LNCaP clone FGC (cell line): Measurements from ENCODE around the gene TP63.

Experiments
- DNase-seq: peaks from one replicate; pipeline ENCODE4 v3.0.0-alpha.2; 2011; ENCODE audit warnings: low read depth
- H3K4me3 ChIP-seq: 2 replicates; pipeline ENCODE4 v1.5.1; 2011; ENCODE audit warnings: mild to moderate bottlenecking, low read depth, low read length, control low read depth
- TF ChIP-seq, protein P1 (sequence below): IDR thresholded peaks from 2 replicates; pipeline ENCODE4 v1.5.1; 2012; ENCODE audit warnings: mild to moderate bottlenecking; ENCODE audit not compliant: control insufficient read depth, insufficient read depth; ENCODE audit errors: extremely low read depth

The TP63 gene

DNA sequence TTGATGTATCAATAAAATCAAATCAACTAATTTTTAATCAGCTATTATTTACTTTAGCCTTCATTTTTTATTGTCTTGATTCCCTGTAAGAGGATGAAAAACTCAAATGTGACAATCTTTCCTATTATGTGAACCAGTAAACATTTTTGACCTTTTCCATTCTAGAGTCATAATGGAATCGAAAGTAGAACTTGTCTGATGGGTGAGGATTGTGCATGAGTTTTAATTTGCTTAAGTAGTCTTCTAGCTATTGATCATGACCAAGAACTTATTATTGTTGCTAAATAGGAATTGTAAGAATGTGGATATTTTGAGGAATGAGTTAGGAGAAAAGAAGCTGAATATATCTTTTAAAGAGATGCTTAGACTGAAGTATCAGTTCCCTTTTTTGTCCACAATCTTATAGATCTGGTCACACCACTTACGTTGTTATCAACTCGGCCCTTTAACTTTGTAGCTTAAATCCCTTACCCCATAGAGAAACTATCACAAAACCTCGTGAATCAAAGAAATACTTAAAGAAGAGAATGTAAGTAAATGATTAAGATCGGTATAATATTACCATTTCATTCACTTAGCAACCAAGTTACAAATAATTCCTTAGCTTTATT is 147.3 kb downstream of the TP63 start:
- DNase-seq, result no peak
- H3K4me3 ChIP-seq, result no peak overlapping the region
- TF ChIP-seq, protein P1, sequence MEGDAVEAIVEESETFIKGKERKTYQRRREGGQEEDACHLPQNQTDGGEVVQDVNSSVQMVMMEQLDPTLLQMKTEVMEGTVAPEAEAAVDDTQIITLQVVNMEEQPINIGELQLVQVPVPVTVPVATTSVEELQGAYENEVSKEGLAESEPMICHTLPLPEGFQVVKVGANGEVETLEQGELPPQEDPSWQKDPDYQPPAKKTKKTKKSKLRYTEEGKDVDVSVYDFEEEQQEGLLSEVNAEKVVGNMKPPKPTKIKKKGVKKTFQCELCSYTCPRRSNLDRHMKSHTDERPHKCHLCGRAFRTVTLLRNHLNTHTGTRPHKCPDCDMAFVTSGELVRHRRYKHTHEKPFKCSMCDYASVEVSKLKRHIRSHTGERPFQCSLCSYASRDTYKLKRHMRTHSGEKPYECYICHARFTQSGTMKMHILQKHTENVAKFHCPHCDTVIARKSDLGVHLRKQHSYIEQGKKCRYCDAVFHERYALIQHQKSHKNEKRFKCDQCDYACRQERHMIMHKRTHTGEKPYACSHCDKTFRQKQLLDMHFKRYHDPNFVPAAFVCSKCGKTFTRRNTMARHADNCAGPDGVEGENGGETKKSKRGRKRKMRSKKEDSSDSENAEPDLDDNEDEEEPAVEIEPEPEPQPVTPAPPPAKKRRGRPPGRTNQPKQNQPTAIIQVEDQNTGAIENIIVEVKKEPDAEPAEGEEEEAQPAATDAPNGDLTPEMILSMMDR, result no peak

- TF ChIP-seq, protein P1, result no peak
- no peak for DNase-seq
- H3K4me3 ChIP-seq, result no peak overlapping the region
These were observed 148.0 kb downstream of the TP63 start for GRCh38 chr3:189779166-189779565.

GRCh38 chr3:189780546-189781270 is 149.5 kb downstream of the TP63 start:
- H3K4me3 ChIP-seq, result no peak overlapping the region
- no peak for DNase-seq
- TF ChIP-seq, protein P1, result no peak

GRCh38 chr3:189781415-189781814 is 150.2 kb downstream of the TP63 start:
- DNase-seq, result no peak
- no peak overlapping the region for H3K4me3 ChIP-seq
- TF ChIP-seq, protein P1, result no peak

- DNase-seq, result no peak
- TF ChIP-seq, protein P1, result no peak
These were observed 155.4 kb downstream of the TP63 start for GRCh38 chr3:189786479-189787064.

GRCh38 chr3:189787191-189787590 is 156.0 kb downstream of the TP63 start:
- no peak for DNase-seq
- TF ChIP-seq, protein P1, result no peak
- no peak overlapping the region for H3K4me3 ChIP-seq

More at GRCh38 chr3:189786479-189787064, 155.4 kb downstream of the TP63 start:
- H3K4me3 ChIP-seq, result no peak overlapping the region
